HG03175 (cell line): ENCODE measurements around the gene STX3.
A peak's percentile ranks its signal among the peaks of the same experiment; 100 is the strongest.
"Not testable (repeated sequence)": the region's sequence is repeated elsewhere in the genome, so short reads cannot be mapped to it uniquely, and the experiment has no call there.

ENCODE experiments used
- ATAC-seq: cut with Tn5 transposase; IDR thresholded peaks from one replicate; pipeline ENCODE4 v1.9.1; 2021; ENCODE audit warnings: mild to moderate bottlenecking, moderate library complexity; ENCODE audit not compliant: unreplicated experiment

Gene STX3

GRCh38 chr11:59756845-59757244 is 1.7 kb downstream of the STX3 start:
- ATAC-seq = peak; percentile 40

GRCh38 chr11:59758401-59759037 is 3.3 kb downstream of the STX3 start:
- ATAC-seq = no peak

GRCh38 chr11:59759900-59760299 is 4.7 kb downstream of the STX3 start:
- no peak for ATAC-seq

GRCh38 chr11:59760771-59761170 is 5.6 kb downstream of the STX3 start:
- no peak for ATAC-seq

- ATAC-seq = no peak
Observed at GRCh38 chr11:59761993-59762392, 6.8 kb downstream of the STX3 start.

- ATAC-seq = no peak
Observed at GRCh38 chr11:59765068-59765735, 10.0 kb downstream of the STX3 start.

GRCh38 chr11:59766542-59767224 is 11.5 kb downstream of the STX3 start:
- no peak for ATAC-seq

GRCh38 chr11:59767225-59767611 is 12.0 kb downstream of the STX3 start:
- ATAC-seq = no peak

- no peak for ATAC-seq
Observed at GRCh38 chr11:59769111-59769510, 13.9 kb downstream of the STX3 start.

- ATAC-seq = no peak
Observed at GRCh38 chr11:59769828-59770227, 14.7 kb downstream of the STX3 start.

- ATAC-seq = no peak
Observed at GRCh38 chr11:59770319-59770718, 15.1 kb downstream of the STX3 start.

GRCh38 chr11:59770869-59771268 is 15.7 kb downstream of the STX3 start:
- ATAC-seq = no peak

- ATAC-seq = no peak
Observed at GRCh38 chr11:59771605-59772004, 16.4 kb downstream of the STX3 start.

GRCh38 chr11:59773083-59773440 is 17.9 kb downstream of the STX3 start:
- no peak for ATAC-seq

GRCh38 chr11:59776210-59777066 is 21.3 kb downstream of the STX3 start:
- ATAC-seq = no peak

- ATAC-seq = no peak
Observed at GRCh38 chr11:59777104-59777503, 21.9 kb downstream of the STX3 start.

- no peak for ATAC-seq
Observed at GRCh38 chr11:59778122-59778521, 22.9 kb downstream of the STX3 start.

GRCh38 chr11:59779487-59779886 is 24.3 kb downstream of the STX3 start:
- ATAC-seq = no peak

- ATAC-seq = no peak
Observed at GRCh38 chr11:59782080-59782479, 26.9 kb downstream of the STX3 start.

- ATAC-seq = no peak
Observed at GRCh38 chr11:59783632-59784090, 28.5 kb downstream of the STX3 start.

GRCh38 chr11:59784441-59784840 is 29.3 kb downstream of the STX3 start:
- not testable (repeated sequence) for ATAC-seq
